Mesenchymal stem cell (in vitro differentiated cells and primary cell): ENCODE measurements around the gene MED9.

Experiments
- DNase-seq: peaks from one replicate; pipeline ENCODE4 v3.0.0-alpha.2; 2013
- H2AFZ ChIP-seq: one replicate; pipeline ENCODE4 v1.6.1; 2013; ENCODE audit warnings: low read depth, mild to moderate bottlenecking, control low read depth, inconsistent platforms, low read length, moderate library complexity
- H2AK5ac ChIP-seq: 2 replicates; pipeline ENCODE4 v1.6.1; 2013; ENCODE audit warnings: low read length, moderate library complexity, mild to moderate bottlenecking, inconsistent platforms; ENCODE audit not compliant: severe bottlenecking
- H2BK120ac ChIP-seq: one replicate; pipeline ENCODE4 v1.6.1; 2013; ENCODE audit warnings: low read depth, mild to moderate bottlenecking, inconsistent platforms, low read length, moderate library complexity
- H2BK12ac ChIP-seq, 2 experiments: one replicate each; pipeline ENCODE4 v1.6.1; 2013; ENCODE audit warnings: inconsistent platforms in 2 of 2, low read length in 2 of 2, mild to moderate bottlenecking in 2 of 2, moderate library complexity in 2 of 2, control low read depth in 1 of 2
- H2BK15ac ChIP-seq: one replicate; pipeline ENCODE4 v1.6.1; 2013; ENCODE audit warnings: mild to moderate bottlenecking, low read depth, inconsistent platforms; ENCODE audit not compliant: poor library complexity, severe bottlenecking
- H2BK5ac ChIP-seq: 2 replicates; pipeline ENCODE4 v1.6.1; 2013; ENCODE audit warnings: low read depth, mild to moderate bottlenecking, low read length, control low read depth, inconsistent platforms; ENCODE audit not compliant: poor library complexity, severe bottlenecking
- H3K14ac ChIP-seq, 2 experiments: one replicate each; pipeline ENCODE4 v1.6.1; 2013; ENCODE audit warnings: inconsistent platforms in 2 of 2, low read length in 2 of 2, control low read depth in 1 of 2, mild to moderate bottlenecking in 1 of 2, moderate library complexity in 1 of 2
- H3K18ac ChIP-seq, 2 experiments: one replicate each; pipeline ENCODE4 v1.6.1; 2013; ENCODE audit warnings: inconsistent platforms in 2 of 2, low read length in 2 of 2, control low read depth in 1 of 2, low read depth in 1 of 2, mild to moderate bottlenecking in 1 of 2
- H3K23ac ChIP-seq, 2 experiments: one replicate each; pipeline ENCODE4 v1.6.1; 2013; ENCODE audit warnings: inconsistent platforms in 2 of 2, low read length in 2 of 2, mild to moderate bottlenecking in 2 of 2, moderate library complexity in 2 of 2, control low read depth in 1 of 2
- H3K27ac ChIP-seq: 2 replicates; pipeline ENCODE4 v1.5.1; 2013; ENCODE audit warnings: mild to moderate bottlenecking, moderate library complexity, low read length, control low read depth, inconsistent platforms; ENCODE audit not compliant: poor library complexity, severe bottlenecking
- H3K27me3 ChIP-seq, 2 experiments: 2 replicates each; pipeline versions ENCODE4 v1.6.1 to v1.7.0; 2013; ENCODE audit warnings: low read length in 2 of 2, mild to moderate bottlenecking in 2 of 2, moderate library complexity in 2 of 2, control low read depth in 1 of 2, inconsistent platforms in 1 of 2; ENCODE audit not compliant: control insufficient read depth in 1 of 2, insufficient read depth in 1 of 2
- H3K36me3 ChIP-seq, 2 experiments: 2 replicates each; pipeline versions ENCODE4 v1.6.1 to v1.7.0; 2013; ENCODE audit warnings: low read length in 2 of 2, control low read depth in 1 of 2, inconsistent platforms in 1 of 2, low read depth in 1 of 2, mild to moderate bottlenecking in 1 of 2; ENCODE audit not compliant: insufficient read depth in 2 of 2, control insufficient read depth in 1 of 2
- H3K4ac ChIP-seq, 2 experiments: one replicate each; pipeline ENCODE4 v1.6.1; 2013; ENCODE audit warnings: inconsistent platforms in 2 of 2, low read length in 2 of 2, mild to moderate bottlenecking in 2 of 2, moderate library complexity in 2 of 2, control low read depth in 1 of 2, low read depth in 1 of 2
- H3K4me1 ChIP-seq: 2 replicates; pipeline ENCODE4 v1.6.1; 2013; ENCODE audit warnings: low read depth, low read length, control low read depth; ENCODE audit not compliant: control insufficient read depth, insufficient read depth
- H3K4me2 ChIP-seq: 2 replicates; pipeline ENCODE4 v1.6.1; 2013; ENCODE audit warnings: low read length, mild to moderate bottlenecking, inconsistent platforms; ENCODE audit not compliant: poor library complexity, severe bottlenecking
- H3K4me3 ChIP-seq, 2 experiments: 2 replicates each; pipeline versions ENCODE4 v1.5.1 to v1.7.0; 2013; ENCODE audit warnings: low read length in 2 of 2, mild to moderate bottlenecking in 2 of 2, control low read depth in 1 of 2, low read depth in 1 of 2; ENCODE audit not compliant: insufficient read depth in 1 of 2
- H3K79me1 ChIP-seq: replicated peaks from 2 replicates; pipeline ENCODE4 v1.6.1; 2013; ENCODE audit warnings: mild to moderate bottlenecking, control low read depth, low read length, inconsistent platforms; ENCODE audit not compliant: poor library complexity, severe bottlenecking
- H3K9ac ChIP-seq: 2 replicates; pipeline ENCODE4 v1.7.0; 2013; ENCODE audit warnings: mild to moderate bottlenecking, low read length, moderate library complexity
- H3K9me3 ChIP-seq: 2 replicates; pipeline ENCODE4 v1.7.0; 2013; ENCODE audit warnings: mild to moderate bottlenecking, low read length; ENCODE audit not compliant: control insufficient read depth
- H4K8ac ChIP-seq: one replicate; pipeline ENCODE4 v1.6.1; 2013; ENCODE audit warnings: inconsistent platforms, mild to moderate bottlenecking, low read length, moderate library complexity
- H4K91ac ChIP-seq: one replicate; pipeline ENCODE4 v1.6.1; 2013; ENCODE audit warnings: mild to moderate bottlenecking, low read length, inconsistent platforms
- WGBS: methylation state at CpG from one replicate; pipeline ENCODE4 v1.1.7; 2013; ENCODE audit warnings: mixed read lengths; 5-methylcytosine and 5-hydroxymethylcytosine counted together

The MED9 gene

GRCh38 chr17:17505610-17506171 is 28.9 kb downstream of the MED9 start:
- H2BK12ac ChIP-seq, result no peak overlapping the region
- H3K23ac ChIP-seq, result no peak overlapping the region
- H2BK5ac ChIP-seq, result no peak overlapping the region
- H2AFZ ChIP-seq, result no peak overlapping the region
- DNase-seq, result no peak
- H3K4me3 ChIP-seq, result no peak overlapping the region
- no peak overlapping the region for H2BK15ac ChIP-seq
- no peak overlapping the region for H2BK120ac ChIP-seq
- no peaks in the 10 kb centered on the region for H3K9me3 ChIP-seq
- no peak overlapping the region for H3K18ac ChIP-seq
- H3K9ac ChIP-seq, result no peak overlapping the region
- H3K36me3 ChIP-seq, result peaks cover 0 to 6% of the 10 kb centered on the region in 2 experiments
- H3K4me2 ChIP-seq, result no peak overlapping the region
- no peak overlapping the region for H3K4ac ChIP-seq
- 91% methylated on average over 22 of the region's 22 CpGs for WGBS
- H4K91ac ChIP-seq, result no peak overlapping the region
- no peak overlapping the region for H3K27ac ChIP-seq
- peaks cover 19 to 37% of the 10 kb centered on the region in 2 experiments for H3K27me3 ChIP-seq
- H3K79me1 ChIP-seq, result no peaks in the 10 kb centered on the region
- H3K4me1 ChIP-seq, result peaks cover 9% of the 10 kb centered on the region
- H3K14ac ChIP-seq, result no peak overlapping the region
- H4K8ac ChIP-seq, result no peak overlapping the region
- no peak overlapping the region for H2AK5ac ChIP-seq

- Histone ChIP-seq H2BK15ac (no peak overlapping the region), H3K23ac (no peak overlapping the region), H3K9me3 (no peaks in the 10 kb centered on the region), H3K27ac (no peak overlapping the region), H3K14ac (no peak overlapping the region), H3K18ac (no peak overlapping the region), H2BK120ac (no peak overlapping the region), H3K79me1 (no peaks in the 10 kb centered on the region), H3K36me3 (peaks cover 0 to 6% of the 10 kb centered on the region in 2 experiments), H4K91ac (no peak overlapping the region), H4K8ac (no peak overlapping the region), H2AFZ (no peak overlapping the region), H3K4ac (no peak overlapping the region), H3K4me3 (no peak overlapping the region), H3K4me1 (peaks cover 12% of the 10 kb centered on the region), H3K27me3 (peaks cover 14 to 39% of the 10 kb centered on the region in 2 experiments), H3K9ac (no peak overlapping the region), H3K4me2 (no peak overlapping the region), H2BK12ac (no peak overlapping the region), H2BK5ac (no peak overlapping the region), H2AK5ac (no peak overlapping the region)
- WGBS, result 93% methylated on average over 22 of the region's 22 CpGs
- no peak for DNase-seq
These were observed 29.5 kb downstream of the MED9 start for GRCh38 chr17:17506181-17506741.

GRCh38 chr17:17506893-17507464 is 30.2 kb downstream of the MED9 start:
- Histone ChIP-seq H2AK5ac (no peak overlapping the region), H2BK5ac (no peak overlapping the region), H4K91ac (no peak overlapping the region), H3K4me3 (no peak overlapping the region), H2BK12ac (no peak overlapping the region), H3K9me3 (no peaks in the 10 kb centered on the region), H2BK15ac (no peak overlapping the region), H3K36me3 (peaks cover 0 to 6% of the 10 kb centered on the region in 2 experiments), H3K4ac (no peak overlapping the region), H3K18ac (no peak overlapping the region), H3K4me2 (no peak overlapping the region), H3K23ac (no peak overlapping the region), H3K4me1 (peaks cover 20% of the 10 kb centered on the region), H2AFZ (no peak overlapping the region), H3K79me1 (no peaks in the 10 kb centered on the region), H3K9ac (no peak overlapping the region), H4K8ac (no peak overlapping the region), H3K27ac (no peak overlapping the region), H3K14ac (no peak overlapping the region), H3K27me3 (peaks cover 11 to 36% of the 10 kb centered on the region in 2 experiments), H2BK120ac (no peak overlapping the region)
- 92% methylated on average over 13 of the region's 17 CpGs for WGBS
- no peak for DNase-seq

GRCh38 chr17:17507465-17508011 is 30.7 kb downstream of the MED9 start:
- H3K4ac ChIP-seq, result no peak overlapping the region
- H3K23ac ChIP-seq, result no peak overlapping the region
- DNase-seq, result no peak
- H3K9me3 ChIP-seq, result no peaks in the 10 kb centered on the region
- no peak overlapping the region for H3K18ac ChIP-seq
- 82% methylated on average over 16 of the region's 16 CpGs for WGBS
- H3K14ac ChIP-seq, result no peak overlapping the region
- no peak overlapping the region for H3K9ac ChIP-seq
- peaks cover 25% of the 10 kb centered on the region for H3K4me1 ChIP-seq
- H3K27me3 ChIP-seq, result peaks cover 8 to 31% of the 10 kb centered on the region in 2 experiments
- H4K8ac ChIP-seq, result no peak overlapping the region
- H2BK120ac ChIP-seq, result no peak overlapping the region
- no peak overlapping the region for H2AK5ac ChIP-seq
- H3K36me3 ChIP-seq, result peaks cover 0 to 6% of the 10 kb centered on the region in 2 experiments
- no peak overlapping the region for H2BK15ac ChIP-seq
- H4K91ac ChIP-seq, result no peak overlapping the region
- no peak overlapping the region for H2AFZ ChIP-seq
- no peak overlapping the region for H3K4me3 ChIP-seq
- H3K79me1 ChIP-seq, result no peaks in the 10 kb centered on the region
- no peak overlapping the region for H3K27ac ChIP-seq
- H3K4me2 ChIP-seq, result no peak overlapping the region
- H2BK5ac ChIP-seq, result no peak overlapping the region
- H2BK12ac ChIP-seq, result no peak overlapping the region
